Keratinocyte (primary cell): ENCODE measurements around the gene TEAD4.

ENCODE experiments used
- CTCF ChIP-seq, 3 experiments: IDR thresholded peaks in 1 of 3; conservative IDR thresholded peaks in 1 of 3; optimal IDR thresholded peaks in 1 of 3; 2 replicates in 2 of 3; 3 replicates in 1 of 3; pipeline versions ENCODE3 to v1.5.1; 2011; ENCODE audit warnings: low read length in 3 of 3, mild to moderate bottlenecking in 3 of 3, moderate library complexity in 2 of 3, control low read depth in 1 of 3, inconsistent platforms in 1 of 3; ENCODE audit not compliant: insufficient read depth in 2 of 3; ENCODE audit errors: extremely low read depth in 1 of 3
- EZH2 ChIP-seq: IDR thresholded peaks from one replicate; pipeline ENCODE4 v1.6.1; 2012; ENCODE audit warnings: inconsistent platforms, mild to moderate bottlenecking, low read length, moderate library complexity

- TF ChIP-seq CTCF (optimal IDR thresholded peaks at IDR 0.05 in 1 of 3, IDR thresholded peaks at IDR 0.05 in 1 of 3, conservative IDR thresholded peaks at IDR 0.05 in 1 of 3; ENCODE audit: extremely low read depth in 1 of 3, insufficient read depth in 2 of 3, low read length in 3 of 3) (no peak), EZH2 (no peak)
Observed at GRCh38 chr12:2924019-2924418, 35.2 kb upstream of the TEAD4 start.
